IMR-90 (cell line): ENCODE data around the gene CAMTA1. TPM values are rescaled to one million over a fixed set of nuclear protein-coding genes. Genes with fewer than 3 reads are reported as not detected.

Source experiments
- ATAC-seq: fragments of 200-7000 bp; cut with Tn5 transposase; 2 replicates; pipeline ENCODE4 v1.9.1; 2020; ENCODE audit warnings: low read depth, mild to moderate bottlenecking, moderate library complexity
- BruUV-seq: library from RNA; stranded (reverse); fragments of 400-500 nt; replicated peaks from 2 replicates; lab custom pipeline; 2021; lab: Mats Ljungman, UMichigan
- CTCF ChIA-PET: fragments of 300-600 bp; formaldehyde crosslinking; extraction: SDS; loops from one replicate; lab custom pipeline; 2021; ENCODE audit warnings: antibody characterized with exemption; lab: Yijun Ruan, JAX
- POLR2A ChIA-PET: fragments of 300-600 bp; sonication (Branson Sonifier 250); formaldehyde crosslinking; loops from one replicate; lab custom pipeline; 2022; ENCODE audit warnings: antibody characterized with exemption; ENCODE audit not compliant: unreplicated experiment; lab: Charles Lee
- DNase-seq: peaks from one replicate; pipeline ENCODE4 v3.0.0; 2013
- H2AFZ ChIP-seq: replicated peaks from 2 replicates; pipeline ENCODE3; 2013; ENCODE audit warnings: low read length, mild to moderate bottlenecking; ENCODE audit not compliant: poor library complexity
- H2AK5ac ChIP-seq: 2 replicates; pipeline ENCODE4 v1.6.1; 2013; ENCODE audit warnings: low read depth, low read length, inconsistent platforms
- H2AK9ac ChIP-seq: replicated peaks from 2 replicates; pipeline ENCODE3; 2013; ENCODE audit warnings: mild to moderate bottlenecking, low read depth, low read length, moderate library complexity; ENCODE audit not compliant: poor library complexity
- H2BK120ac ChIP-seq: 2 replicates; pipeline ENCODE4 v1.6.1; 2013; ENCODE audit warnings: low read depth, low read length, inconsistent platforms
- H2BK15ac ChIP-seq: 3 replicates; pipeline ENCODE4 v1.6.1; 2013; ENCODE audit warnings: low read depth, low read length, inconsistent platforms
- H2BK20ac ChIP-seq: 2 replicates; pipeline ENCODE4 v1.6.1; 2013; ENCODE audit warnings: low read depth, mild to moderate bottlenecking, inconsistent platforms, low read length, moderate library complexity
- H2BK5ac ChIP-seq: 2 replicates; pipeline ENCODE4 v1.6.1; 2013; ENCODE audit warnings: mild to moderate bottlenecking, low read depth, low read length, inconsistent platforms; ENCODE audit not compliant: poor library complexity, severe bottlenecking
- H3K14ac ChIP-seq: replicated peaks from 2 replicates; pipeline ENCODE4 v1.6.1; 2013; ENCODE audit warnings: low read depth, low read length, inconsistent platforms
- H3K18ac ChIP-seq: 2 replicates; pipeline ENCODE4 v1.6.1; 2013; ENCODE audit warnings: low read depth, low read length, control low read depth
- H3K23ac ChIP-seq: 2 replicates; pipeline ENCODE4 v1.6.1; 2013; ENCODE audit warnings: low read depth, low read length, inconsistent platforms
- H3K27ac ChIP-seq: 2 replicates; pipeline ENCODE4 v1.5.1; 2013; ENCODE audit warnings: mild to moderate bottlenecking, control low read depth, low read length; ENCODE audit not compliant: insufficient read depth
- H3K27me3 ChIP-seq: 2 replicates; pipeline ENCODE4 v1.6.1; 2013; ENCODE audit warnings: low read length; ENCODE audit not compliant: control insufficient read depth, insufficient read depth
- H3K36me3 ChIP-seq: 2 replicates; pipeline ENCODE4 v1.6.1; 2013; ENCODE audit warnings: low read length, mixed read lengths; ENCODE audit not compliant: control insufficient read depth, insufficient read depth
- H3K4ac ChIP-seq: 2 replicates; pipeline ENCODE4 v1.6.1; 2013; ENCODE audit warnings: low read depth, low read length, inconsistent platforms
- H3K4me1 ChIP-seq: 2 replicates; pipeline ENCODE4 v1.6.1; 2013; ENCODE audit warnings: low read length, mixed read lengths; ENCODE audit not compliant: control insufficient read depth, insufficient read depth
- H3K4me2 ChIP-seq: 2 replicates; pipeline ENCODE4 v1.6.1; 2013; ENCODE audit warnings: low read depth, mild to moderate bottlenecking, control low read depth, low read length, moderate library complexity
- H3K4me3 ChIP-seq: 2 replicates; pipeline ENCODE4 v1.5.1; 2013; ENCODE audit warnings: low read depth, mild to moderate bottlenecking, control low read depth, low read length, moderate library complexity; ENCODE audit not compliant: insufficient read depth
- H3K56ac ChIP-seq: 2 replicates; pipeline ENCODE4 v1.6.1; 2013; ENCODE audit warnings: low read length, inconsistent platforms; ENCODE audit not compliant: insufficient read depth; ENCODE audit errors: extremely low read depth
- H3K79me1 ChIP-seq, 2 experiments: 2 replicates each; pipeline ENCODE4 v1.6.1; 2013; ENCODE audit warnings: low read length in 2 of 2, inconsistent platforms in 1 of 2, low read depth in 1 of 2
- H3K9ac ChIP-seq: 2 replicates; pipeline ENCODE4 v1.6.1; 2013; ENCODE audit warnings: low read depth, low read length, control low read depth
- H3K9me1 ChIP-seq: 2 replicates; pipeline ENCODE4 v1.6.1; 2013; ENCODE audit warnings: low read length, inconsistent platforms; ENCODE audit not compliant: insufficient read depth
- H3K9me3 ChIP-seq: 2 replicates; pipeline ENCODE4 v1.6.1; 2013; ENCODE audit warnings: low read length; ENCODE audit not compliant: control insufficient read depth, insufficient read depth
- H4K20me1 ChIP-seq: 2 replicates; pipeline ENCODE4 v1.6.1; 2013; ENCODE audit warnings: low read length, inconsistent platforms; ENCODE audit not compliant: insufficient read depth
- H4K5ac ChIP-seq: 2 replicates; pipeline ENCODE4 v1.6.1; 2013; ENCODE audit warnings: mild to moderate bottlenecking, low read depth, low read length, control low read depth
- H4K8ac ChIP-seq, 2 experiments: 2 replicates each; pipeline ENCODE4 v1.6.1; 2013; ENCODE audit warnings: low read depth in 2 of 2, low read length in 2 of 2, control low read depth in 1 of 2, inconsistent platforms in 1 of 2
- H4K91ac ChIP-seq: 2 replicates; pipeline ENCODE4 v1.6.1; 2013; ENCODE audit warnings: low read depth, low read length, inconsistent platforms; ENCODE audit not compliant: insufficient read depth
- CEBPB ChIP-seq: IDR thresholded peaks from 2 replicates; pipeline ENCODE4 v1.6.1; 2012; ENCODE audit warnings: low read depth, low read length, improper control_type of control experiment
- FOS ChIP-seq: fragments of 150-350 bp; IDR thresholded peaks from 2 replicates; pipeline ENCODE4 v1.6.1; 2016; ENCODE audit warnings: low read depth, low read length
- NFE2L2 ChIP-seq: fragments of 150-350 bp; IDR thresholded peaks from 2 replicates; pipeline ENCODE4 v1.6.1; 2016; ENCODE audit warnings: low read depth, mild to moderate bottlenecking, low read length
- SMC3 ChIP-seq: fragments of 150-350 bp; IDR thresholded peaks from 2 replicates; pipeline ENCODE4 v1.6.1; 2016; ENCODE audit warnings: low read depth, mild to moderate bottlenecking, antibody characterized with exemption, low read length, moderate library complexity
- WGBS, 2 experiments: methylation state at CpG; one replicate each; pipeline versions ENCODE4 v1.1.5 to v1.1.7; 2013; ENCODE audit warnings: missing lambda C conversion rate in 2 of 2; ENCODE audit not compliant: insufficient read length in 1 of 2; ENCODE audit errors: extremely low coverage in 2 of 2; 5-methylcytosine and 5-hydroxymethylcytosine counted together
- dilution Hi-C: fragments of 300-500 bp; cut with HindIII; formaldehyde crosslinking; loops from one replicate; pipeline ENCODE4 v1.14.3; 2018; ENCODE audit warnings: low sequenced_read_pairs; ENCODE audit not compliant: unreplicated experiment
- in situ Hi-C: fragments of 300-500 bp; cut with MboI; formaldehyde crosslinking; loops from 3 replicates; pipeline ENCODE4 v1.14.3; 2019; ENCODE audit warnings: low sequenced_read_pairs, inconsistent platforms, mixed read lengths
- intact Hi-C: fragments of 100-400 bp; cut with micrococcal nuclease; formaldehyde crosslinking; loops from 2 replicates; pipeline ENCODE4 v1.10.0; 2022
- polyA plus RNA-seq, 3 experiments: library from polyadenylated mRNA; depleted of rRNA; stranded (reverse); fragments of >200 nt; gene quantifications; 2 replicates each; pipeline ENCODE4 v1.2.3, GENCODE V29; 2012; ENCODE audit warnings: low replicate concordance in 1 of 3
- total RNA-seq: library from RNA; depleted of rRNA; stranded (reverse); fragments of >200 nt; gene quantifications from 2 replicates; pipeline ENCODE4 v1.2.3, GENCODE V29; 2012
- TF ChIP-seq, protein P1 (sequence below): conservative IDR thresholded peaks from 2 replicates; pipeline ENCODE4 v1.5.1; 2012; ENCODE audit warnings: mild to moderate bottlenecking, low read depth, low read length, improper control_type of control experiment

The CAMTA1 gene
- total and polyA plus RNA-seq, 2 of the 4 experiments (the other 2 are of a cell fraction) = 35.5 to 74.3 TPM

DNA sequence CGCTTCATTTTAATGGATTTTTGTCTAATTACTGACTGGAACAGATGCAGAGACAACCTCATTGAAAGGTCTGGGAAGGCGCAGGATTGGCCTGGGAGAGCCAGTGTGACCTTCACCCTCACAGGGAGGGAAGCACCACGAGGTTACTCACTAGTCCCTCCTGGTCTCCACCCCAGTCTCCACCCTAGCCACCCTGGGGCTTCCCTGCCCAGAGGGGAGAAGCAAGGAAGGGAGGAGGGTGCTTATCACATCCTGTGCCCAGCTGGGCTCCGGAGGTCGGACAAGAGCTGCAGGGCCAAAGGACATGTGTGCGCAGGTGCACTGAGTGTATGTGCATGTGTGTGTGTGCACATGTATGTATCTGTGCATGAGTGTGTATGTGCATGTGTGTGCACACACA is 765.7 kb downstream of the CAMTA1 start (continued):
- TF ChIP-seq, protein P1, sequence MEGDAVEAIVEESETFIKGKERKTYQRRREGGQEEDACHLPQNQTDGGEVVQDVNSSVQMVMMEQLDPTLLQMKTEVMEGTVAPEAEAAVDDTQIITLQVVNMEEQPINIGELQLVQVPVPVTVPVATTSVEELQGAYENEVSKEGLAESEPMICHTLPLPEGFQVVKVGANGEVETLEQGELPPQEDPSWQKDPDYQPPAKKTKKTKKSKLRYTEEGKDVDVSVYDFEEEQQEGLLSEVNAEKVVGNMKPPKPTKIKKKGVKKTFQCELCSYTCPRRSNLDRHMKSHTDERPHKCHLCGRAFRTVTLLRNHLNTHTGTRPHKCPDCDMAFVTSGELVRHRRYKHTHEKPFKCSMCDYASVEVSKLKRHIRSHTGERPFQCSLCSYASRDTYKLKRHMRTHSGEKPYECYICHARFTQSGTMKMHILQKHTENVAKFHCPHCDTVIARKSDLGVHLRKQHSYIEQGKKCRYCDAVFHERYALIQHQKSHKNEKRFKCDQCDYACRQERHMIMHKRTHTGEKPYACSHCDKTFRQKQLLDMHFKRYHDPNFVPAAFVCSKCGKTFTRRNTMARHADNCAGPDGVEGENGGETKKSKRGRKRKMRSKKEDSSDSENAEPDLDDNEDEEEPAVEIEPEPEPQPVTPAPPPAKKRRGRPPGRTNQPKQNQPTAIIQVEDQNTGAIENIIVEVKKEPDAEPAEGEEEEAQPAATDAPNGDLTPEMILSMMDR = no peak

DNA sequence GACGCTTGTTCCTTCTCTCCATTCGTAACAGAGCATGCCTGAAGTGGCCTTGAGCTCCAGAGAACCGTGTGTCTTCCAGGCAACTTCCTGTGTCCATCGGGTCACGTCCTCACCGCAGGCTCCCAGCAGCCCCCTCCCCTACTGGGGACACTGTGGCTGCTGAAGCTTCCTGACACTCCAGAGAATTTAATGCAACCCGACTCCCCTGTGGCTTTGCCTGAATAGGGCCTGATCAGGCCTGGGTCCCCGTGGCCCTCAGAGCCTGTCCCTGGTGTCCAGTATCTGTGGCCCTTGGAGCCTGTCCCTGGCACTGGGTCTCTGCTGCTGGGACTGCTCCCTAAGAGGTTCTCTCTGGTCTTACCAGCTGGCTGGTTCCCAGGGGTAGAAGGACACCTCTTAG is 766.2 kb downstream of the CAMTA1 start:
- no peak for ATAC-seq
- Histone ChIP-seq H2BK5ac (no peak overlapping the region), H4K91ac (no peak overlapping the region), H2BK20ac (no peak overlapping the region), H3K9ac (no peak overlapping the region), H3K79me1 (no peaks in the 10 kb centered on the region), H3K4ac (no peak overlapping the region), H3K27me3 (peaks cover 2% of the 10 kb centered on the region; the same call in 1 of the 2 replicates), H3K4me1 (peaks cover 6% of the 10 kb centered on the region), H3K9me1 (no peaks in the 10 kb centered on the region; the same call in 1 of the 2 replicates), H3K4me2 (no peak overlapping the region), H3K27ac (no peak overlapping the region), H4K5ac (no peak overlapping the region), H3K9me3 (peaks cover 7% of the 10 kb centered on the region), H4K20me1 (no peaks in the 10 kb centered on the region), H2AK5ac (no peak overlapping the region), H3K14ac (no peak overlapping the region), H2BK15ac (no peak overlapping the region), H2BK120ac (no peak overlapping the region), H4K8ac (no peak overlapping the region), H3K4me3 (no peak overlapping the region), H3K36me3 (no peaks in the 10 kb centered on the region), H3K23ac (no peak overlapping the region), H2AK9ac (no peak overlapping the region), H3K56ac (no peak overlapping the region), H2AFZ (peak overlapping the region; percentile 33), H3K18ac (no peak overlapping the region)
- POLR2A ChIA-PET = no interaction called here
- DNase-seq = no peak
- in situ Hi-C loops = no loop called here
- TF ChIP-seq CEBPB (no peak), SMC3 (no peak), NFE2L2 (no peak), FOS (no peak)
- TF ChIP-seq, protein P1 = no peak
- CTCF ChIA-PET = no interaction called here
- no TSS peak for BruUV-seq
- intact Hi-C loops = no loop called here
- WGBS, 2 experiments = 36% methylated on average over 7 of the region's 8 CpGs; no CpG with 5 or more reads in 1 of the 2 experiments
- dilution Hi-C loops = no loop called here
